WTC11 (cell line): ENCODE measurements around the gene GFRA1. TPM values are rescaled to one million over a fixed set of nuclear protein-coding genes. Genes with fewer than 3 reads are reported as not detected.

Source experiments
- ATAC-seq: fragments of 200-7000 bp; cut with Tn5 transposase; 2 replicates; pipeline ENCODE4 v1.10.0; 2021; ENCODE audit warnings: mild to moderate bottlenecking, moderate library complexity
- CTCF ChIA-PET: fragments of 300-600 bp; sonication (Branson Sonifier 250); formaldehyde crosslinking; loops from one replicate; lab custom pipeline; 2021; ENCODE audit warnings: antibody characterized with exemption; lab: Charles Lee
- POLR2A ChIA-PET: fragments of 350-600 bp; sonication (Branson Sonifier 250); formaldehyde crosslinking; loops from one replicate; lab custom pipeline; 2021; ENCODE audit warnings: antibody characterized with exemption; lab: Charles Lee
- DNase-seq: peaks from one replicate; pipeline ENCODE4 v3.0.0; 2021; ENCODE audit warnings: low spot score
- H3K27ac Mint-ChIP-seq: 2 replicates; pipeline ENCODE4 v1.8.0; 2021; ENCODE audit warnings: mixed read lengths
- H3K27me3 Mint-ChIP-seq: 2 replicates; pipeline ENCODE4 v1.8.0; 2021; ENCODE audit warnings: low read depth, mild to moderate bottlenecking, moderate library complexity, mixed read lengths
- H3K36me3 Mint-ChIP-seq: 2 replicates; pipeline ENCODE4 v1.8.0; 2021; ENCODE audit warnings: mixed read lengths
- H3K4me1 Mint-ChIP-seq: 2 replicates; pipeline ENCODE4 v1.8.0; 2022; ENCODE audit warnings: mixed read lengths
- H3K4me3 Mint-ChIP-seq: 2 replicates; pipeline ENCODE4 v1.8.0; 2021; ENCODE audit warnings: mild to moderate bottlenecking, moderate library complexity, mixed read lengths
- H3K9me3 Mint-ChIP-seq: 2 replicates; pipeline ENCODE4 v1.8.0; 2021; ENCODE audit warnings: mixed read lengths
- ELF4 ChIP-seq: sonication (generic); formaldehyde crosslinking; IDR thresholded peaks from 2 replicates; pipeline ENCODE4 v1.8.1; 2022; ENCODE audit warnings: low read depth, mild to moderate bottlenecking, moderate library complexity, missing genetic modification reagents
- EMX1 ChIP-seq: fragments of 250-450 bp; sonication (Bioruptor Pico); IDR thresholded peaks from 2 replicates; pipeline ENCODE4 v1.8.0; 2021; ENCODE audit warnings: mild to moderate bottlenecking
- ETV6 ChIP-seq: sonication (generic); formaldehyde crosslinking; IDR thresholded peaks from 2 replicates; pipeline ENCODE4 v1.8.1; 2022; ENCODE audit warnings: mild to moderate bottlenecking, missing genetic modification reagents
- FOXK1 ChIP-seq: sonication (generic); formaldehyde crosslinking; IDR thresholded peaks from 2 replicates; pipeline ENCODE4 v1.8.0; 2022; ENCODE audit warnings: mild to moderate bottlenecking, moderate library complexity, missing genetic modification reagents
- FOXP1 ChIP-seq: sonication (generic); formaldehyde crosslinking; IDR thresholded peaks from 2 replicates; pipeline ENCODE4 v1.8.0; 2022; ENCODE audit warnings: missing genetic modification reagents, mild to moderate bottlenecking, moderate library complexity, borderline replicate concordance
- GRHL2 ChIP-seq: fragments of 250-450 bp; sonication (Bioruptor Pico); IDR thresholded peaks from 2 replicates; pipeline ENCODE4 v1.8.0; 2022; ENCODE audit warnings: mild to moderate bottlenecking, moderate library complexity; ENCODE audit not compliant: insufficient replicate concordance, severe bottlenecking
- JAZF1 ChIP-seq: fragments of 250-450 bp; sonication (Bioruptor Pico); IDR thresholded peaks from 2 replicates; pipeline ENCODE4 v1.9.0; 2021; ENCODE audit warnings: moderate library complexity, mild to moderate bottlenecking, inconsistent platforms
- MYBL2 ChIP-seq: sonication (generic); formaldehyde crosslinking; IDR thresholded peaks from 2 replicates; pipeline ENCODE4 v1.8.1; 2023; ENCODE audit warnings: mild to moderate bottlenecking, moderate library complexity, missing genetic modification reagents
- NFE2L1 ChIP-seq: sonication (generic); formaldehyde crosslinking; IDR thresholded peaks from 2 replicates; pipeline ENCODE4 v1.8.1; 2023; ENCODE audit warnings: missing genetic modification reagents
- NR2C2 ChIP-seq: sonication (generic); formaldehyde crosslinking; IDR thresholded peaks from 2 replicates; pipeline ENCODE4 v1.8.0; 2022; ENCODE audit warnings: mild to moderate bottlenecking, missing genetic modification reagents
- NR3C1 ChIP-seq: sonication (generic); formaldehyde crosslinking; conservative IDR thresholded peaks from 2 replicates; pipeline ENCODE4 v1.8.1; 2023; ENCODE audit warnings: low read depth, mild to moderate bottlenecking, missing genetic modification reagents
- PRDM15 ChIP-seq: sonication (generic); formaldehyde crosslinking; IDR thresholded peaks from 2 replicates; pipeline ENCODE4 v1.8.0; 2022; ENCODE audit warnings: missing genetic modification reagents
- SMAD3 ChIP-seq: sonication (generic); formaldehyde crosslinking; IDR thresholded peaks from 2 replicates; pipeline ENCODE4 v1.8.0; 2022; ENCODE audit warnings: missing genetic modification reagents, mild to moderate bottlenecking, borderline replicate concordance
- ZBTB21 ChIP-seq: sonication (generic); formaldehyde crosslinking; IDR thresholded peaks from 2 replicates; pipeline ENCODE4 v1.8.1; 2023; ENCODE audit warnings: mild to moderate bottlenecking, missing genetic modification reagents, borderline replicate concordance
- ZNF219 ChIP-seq: sonication (generic); formaldehyde crosslinking; IDR thresholded peaks from 2 replicates; pipeline ENCODE4 v1.8.0; 2023; ENCODE audit warnings: missing genetic modification reagents, mild to moderate bottlenecking, borderline replicate concordance
- ZNF281 ChIP-seq: sonication (generic); formaldehyde crosslinking; IDR thresholded peaks from 2 replicates; pipeline ENCODE4 v1.8.0; 2023; ENCODE audit warnings: mild to moderate bottlenecking, missing genetic modification reagents
- ZNF532 ChIP-seq: fragments of 250-450 bp; sonication (Bioruptor Pico); IDR thresholded peaks from 2 replicates; pipeline ENCODE4 v1.9.0; 2021; ENCODE audit warnings: mild to moderate bottlenecking, borderline replicate concordance
- ZNF671 ChIP-seq: fragments of 250-450 bp; sonication (Bioruptor Pico); IDR thresholded peaks from 2 replicates; pipeline ENCODE4 v1.8.0; 2021; ENCODE audit warnings: mild to moderate bottlenecking
- ZSCAN18 ChIP-seq: fragments of 250-450 bp; sonication (Bioruptor Pico); IDR thresholded peaks from 2 replicates; pipeline ENCODE4 v2.1.2; 2022; ENCODE audit warnings: mild to moderate bottlenecking, moderate library complexity
- total RNA-seq: library from RNA; stranded (reverse); gene quantifications from 3 replicates; pipeline ENCODE4 v1.2.3, GENCODE V29; 2021
- TF ChIP-seq, protein P1 (sequence below): sonication (generic); formaldehyde crosslinking; conservative IDR thresholded peaks from 2 replicates; pipeline ENCODE4 v1.8.1; 2022; ENCODE audit warnings: mild to moderate bottlenecking, missing genetic modification reagents
- TF ChIP-seq, protein P2 (sequence below): fragments of 250-450 bp; sonication (Bioruptor Pico); IDR thresholded peaks from 2 replicates; pipeline ENCODE4 v1.9.0; 2021; ENCODE audit warnings: mild to moderate bottlenecking

Gene GFRA1
- total RNA-seq, 1 experiment from 2014 or later: 4.4 TPM

DNA sequence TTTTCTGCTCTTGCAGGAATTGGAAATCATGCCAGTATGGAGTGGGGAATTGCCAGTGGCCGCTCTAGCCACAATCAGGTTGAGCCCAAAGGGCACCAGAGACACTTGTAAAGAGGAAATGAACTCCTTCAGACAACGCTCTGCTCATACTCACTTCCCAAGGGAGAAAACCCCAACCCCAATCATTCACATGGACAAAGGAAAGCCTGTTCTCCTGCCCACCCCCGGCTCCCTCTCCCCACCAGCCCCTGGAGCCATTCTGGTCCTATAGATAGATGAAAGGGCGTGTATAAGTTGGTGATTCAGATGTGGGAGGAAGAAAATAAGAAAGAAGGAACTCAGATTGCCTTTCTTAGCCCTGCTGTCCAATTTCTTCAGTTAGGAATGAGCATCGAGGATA lies 57.4 kb downstream of the GFRA1 start (continued):
- no peak for TF ChIP-seq ZSCAN18 (CRISPR knock-in tag)
- TF ChIP-seq, protein P1, sequence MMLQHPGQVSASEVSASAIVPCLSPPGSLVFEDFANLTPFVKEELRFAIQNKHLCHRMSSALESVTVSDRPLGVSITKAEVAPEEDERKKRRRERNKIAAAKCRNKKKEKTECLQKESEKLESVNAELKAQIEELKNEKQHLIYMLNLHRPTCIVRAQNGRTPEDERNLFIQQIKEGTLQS: no peak
- TF ChIP-seq NFE2L1 (CRISPR knock-in tag): no peak
- no peak for TF ChIP-seq FOXP1 (CRISPR knock-in tag)
- TF ChIP-seq EMX1 (CRISPR knock-in tag): no peak
- TF ChIP-seq JAZF1 (CRISPR knock-in tag): no peak
- no peak for TF ChIP-seq ELF4 (CRISPR knock-in tag)

DNA sequence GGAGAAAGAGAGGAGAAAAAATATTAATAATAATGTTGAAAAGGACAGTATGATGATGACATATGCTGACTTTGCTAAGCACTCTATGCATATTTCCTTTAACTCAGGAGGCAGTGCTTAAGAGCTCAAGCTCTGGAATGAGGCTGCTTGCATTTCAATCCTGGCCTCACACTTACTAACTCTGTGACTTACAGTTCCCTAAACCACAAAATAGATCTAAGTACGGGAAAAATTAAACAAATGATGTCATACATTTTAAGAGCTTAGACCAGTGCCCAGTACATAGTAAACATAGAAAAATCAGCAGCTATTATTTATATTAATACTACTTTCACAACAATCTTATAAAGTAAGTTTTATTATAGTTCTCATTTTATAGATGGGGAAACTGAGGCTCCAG lies 61.3 kb downstream of the GFRA1 start:
- CTCF ChIA-PET: no interaction called here
- TF ChIP-seq NR2C2: no peak
- no peak for TF ChIP-seq NR3C1 (CRISPR knock-in tag)
- no peak for TF ChIP-seq ZBTB21 (CRISPR knock-in tag)
- TF ChIP-seq ZNF219: no peak
- TF ChIP-seq ETV6 (CRISPR knock-in tag): no peak
- no peak for TF ChIP-seq MYBL2 (CRISPR knock-in tag)
- Mint-ChIP-seq H3K27me3 (no peaks in the 10 kb centered on the region), H3K27ac (no peak overlapping the region), H3K9me3 (no peaks in the 10 kb centered on the region), H3K36me3 (no peaks in the 10 kb centered on the region), H3K4me1 (no peaks in the 10 kb centered on the region), H3K4me3 (no peak overlapping the region)
- ATAC-seq (no peak), DNase-seq (no peak)
- POLR2A ChIA-PET: no interaction called here

- no peak overlapping the region for H3K27ac Mint-ChIP-seq
- H3K9me3 Mint-ChIP-seq: no peaks in the 10 kb centered on the region
- TF ChIP-seq ZNF532 (CRISPR knock-in tag) (no peak), SMAD3 (no peak), FOXK1 (CRISPR knock-in tag) (no peak), GRHL2 (CRISPR knock-in tag) (no peak), ZNF281 (CRISPR knock-in tag) (no peak), ZNF671 (CRISPR knock-in tag) (no peak), PRDM15 (CRISPR knock-in tag) (no peak), ZNF219 (no peak)
- TF ChIP-seq, protein P2, sequence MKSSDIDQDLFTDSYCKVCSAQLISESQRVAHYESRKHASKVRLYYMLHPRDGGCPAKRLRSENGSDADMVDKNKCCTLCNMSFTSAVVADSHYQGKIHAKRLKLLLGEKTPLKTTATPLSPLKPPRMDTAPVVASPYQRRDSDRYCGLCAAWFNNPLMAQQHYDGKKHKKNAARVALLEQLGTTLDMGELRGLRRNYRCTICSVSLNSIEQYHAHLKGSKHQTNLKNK (CRISPR knock-in tag): no peak
Observed at GRCh38 chr10:116210588-116211346, 62.2 kb downstream of the GFRA1 start.

More at GRCh38 chr10:116210588-116211346, 62.2 kb downstream of the GFRA1 start:
- H3K36me3 Mint-ChIP-seq: no peaks in the 10 kb centered on the region
- ATAC-seq: no peak
- H3K4me3 Mint-ChIP-seq: no peak overlapping the region
- no peaks in the 10 kb centered on the region for H3K27me3 Mint-ChIP-seq
- DNase-seq: no peak
- H3K4me1 Mint-ChIP-seq: no peaks in the 10 kb centered on the region
- POLR2A ChIA-PET: interaction anchor here (0.6 kb wide), 1 partner anchor 532 kb away, joined by 3 read pairs; no protein-coding TSS in a partner anchor
- CTCF ChIA-PET: interaction anchor here (0.6 kb wide), 1 partner anchor 26 kb away, joined by 8 read pairs; no protein-coding TSS in a partner anchor
